GM21528 (cell line): Measurements from ENCODE around the gene STARD9.

ENCODE experiments used
- ATAC-seq: cut with Tn5 transposase; IDR thresholded peaks from one replicate; pipeline ENCODE4 v1.9.1; 2021; ENCODE audit warnings: mild to moderate bottlenecking, moderate library complexity; ENCODE audit not compliant: unreplicated experiment, low FRiP score

Gene STARD9

DNA sequence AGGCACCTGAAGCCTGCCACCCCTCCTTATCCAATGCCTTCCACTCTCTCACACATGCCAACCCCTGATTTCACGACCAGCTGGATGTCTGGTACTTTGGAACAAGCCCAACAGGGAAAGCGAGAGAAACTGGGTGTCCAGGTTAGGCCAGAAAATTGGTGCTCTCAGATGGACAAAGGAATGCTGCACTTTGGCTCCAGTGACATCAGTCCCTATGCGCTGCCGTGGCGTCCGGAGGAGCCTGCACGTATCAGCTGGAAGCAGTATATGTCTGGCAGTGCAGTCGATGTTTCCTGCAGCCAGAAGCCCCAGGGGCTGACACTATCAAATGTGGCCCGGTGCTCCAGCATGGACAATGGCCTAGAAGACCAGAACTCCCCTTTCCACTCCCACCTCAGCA lies 116.4 kb downstream of the STARD9 start:
- ATAC-seq, result no peak

DNA sequence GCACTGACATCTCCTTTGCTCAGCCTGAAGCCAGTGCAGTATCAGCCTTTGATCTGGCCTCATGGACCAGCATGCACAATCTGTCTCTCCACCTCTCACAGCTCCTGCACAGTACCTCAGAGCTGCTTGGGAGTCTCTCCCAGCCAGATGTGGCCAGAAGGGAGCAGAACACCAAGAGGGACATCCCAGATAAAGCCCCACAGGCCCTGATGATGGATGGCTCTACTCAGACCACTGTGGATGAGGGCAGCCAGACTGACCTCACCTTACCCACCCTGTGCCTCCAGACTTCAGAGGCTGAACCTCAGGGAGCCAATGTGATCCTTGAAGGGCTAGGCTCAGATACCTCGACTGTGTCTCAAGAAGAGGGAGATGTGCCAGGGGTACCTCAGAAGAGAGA lies 117.1 kb downstream of the STARD9 start:
- no peak for ATAC-seq

DNA sequence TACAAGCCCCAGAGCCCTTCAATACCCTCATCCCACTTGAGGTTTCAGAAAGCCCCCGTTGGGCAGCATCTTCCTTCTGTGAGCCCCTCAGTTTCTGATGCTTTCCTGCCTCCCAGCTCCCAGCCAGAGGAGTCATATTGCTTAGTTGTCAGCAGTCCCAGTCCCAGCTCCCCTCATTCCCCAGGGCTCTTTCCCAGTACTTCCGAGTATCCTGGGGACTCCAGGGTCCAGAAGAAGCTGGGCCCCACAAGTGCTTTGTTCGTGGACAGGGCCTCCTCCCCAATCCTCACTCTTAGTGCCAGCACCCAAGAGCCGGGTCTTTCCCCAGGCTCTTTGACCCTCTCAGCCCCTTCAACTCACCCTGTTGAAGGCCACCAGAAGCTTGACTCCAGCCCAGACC lies 117.6 kb downstream of the STARD9 start:
- ATAC-seq, result no peak

DNA sequence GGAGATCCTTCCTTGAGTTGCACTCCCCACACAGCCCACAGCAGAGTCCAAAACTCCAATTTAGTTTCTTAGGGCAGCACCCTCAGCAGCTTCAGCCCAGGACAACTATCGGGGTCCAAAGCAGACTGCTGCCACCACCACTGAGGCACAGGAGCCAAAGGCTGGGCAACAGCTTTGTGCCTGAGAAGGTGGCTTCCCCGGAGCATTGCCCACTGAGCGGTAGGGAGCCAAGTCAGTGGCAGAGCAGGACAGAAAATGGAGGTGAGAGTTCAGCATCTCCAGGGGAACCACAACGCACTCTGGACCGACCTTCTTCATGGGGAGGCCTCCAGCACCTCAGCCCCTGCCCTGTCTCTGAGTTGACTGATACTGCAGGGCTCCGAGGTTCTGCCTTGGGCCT lies 118.1 kb downstream of the STARD9 start:
- ATAC-seq, result no peak

DNA sequence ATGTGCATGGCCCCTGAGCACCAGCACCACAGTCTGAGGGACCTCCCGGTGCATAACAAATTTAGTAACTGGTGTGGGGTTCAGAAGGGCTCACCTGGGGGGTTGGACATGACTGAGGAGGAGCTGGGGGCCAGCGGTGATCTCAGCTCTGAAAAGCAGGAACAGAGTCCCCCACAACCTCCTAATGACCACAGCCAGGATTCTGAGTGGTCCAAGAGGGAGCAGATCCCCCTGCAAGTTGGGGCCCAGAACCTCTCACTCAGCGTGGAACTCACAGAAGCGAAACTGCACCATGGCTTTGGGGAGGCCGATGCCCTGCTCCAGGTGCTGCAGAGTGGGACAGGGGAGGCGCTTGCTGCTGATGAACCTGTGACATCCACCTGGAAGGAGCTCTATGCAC lies 118.5 kb downstream of the STARD9 start:
- no peak for ATAC-seq

DNA sequence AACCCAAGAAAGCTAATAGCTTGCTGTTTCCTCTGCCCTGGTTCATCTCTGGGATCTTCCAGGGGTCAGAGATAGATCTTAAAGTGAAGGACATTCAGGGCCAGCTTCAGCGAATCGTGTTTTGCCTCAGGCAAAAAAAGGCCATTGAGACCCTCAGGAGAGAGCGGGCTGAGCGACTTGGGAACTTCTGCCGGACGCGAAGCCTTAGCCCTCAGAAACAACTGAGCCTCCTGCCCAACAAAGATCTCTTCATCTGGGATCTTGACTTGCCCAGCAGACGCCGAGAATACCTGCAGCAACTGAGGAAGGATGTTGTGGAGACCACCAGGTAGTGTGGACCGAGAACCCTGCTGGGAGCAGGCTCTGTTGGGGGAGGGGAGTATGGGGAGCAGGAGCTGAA lies 119.0 kb downstream of the STARD9 start:
- no peak for ATAC-seq

GRCh38 chr15:42695527-42696071 lies 120.2 kb downstream of the STARD9 start:
- no peak for ATAC-seq

DNA sequence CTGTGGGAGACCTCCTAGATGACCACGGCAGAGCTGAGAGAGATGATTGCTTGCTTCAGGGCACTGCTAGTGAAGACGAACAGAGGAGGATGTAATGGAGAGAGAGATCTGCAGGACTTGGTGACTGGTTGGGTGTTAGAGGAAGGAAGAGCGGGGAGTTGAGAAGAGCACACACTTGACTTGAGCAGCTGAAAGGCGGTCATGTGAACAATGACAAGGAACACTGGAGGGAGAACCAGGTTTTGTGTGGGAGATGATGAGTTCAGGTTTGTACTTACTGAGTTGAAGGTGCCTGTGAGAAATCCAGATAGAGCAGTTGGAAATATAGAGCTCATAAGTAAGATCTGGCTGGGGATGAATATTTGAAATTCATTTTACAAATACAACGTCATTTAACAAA lies 121.2 kb downstream of the STARD9 start:
- ATAC-seq, result no peak

- ATAC-seq, result no peak
These were observed 129.1 kb downstream of the STARD9 start for GRCh38 chr15:42704492-42704926.

DNA sequence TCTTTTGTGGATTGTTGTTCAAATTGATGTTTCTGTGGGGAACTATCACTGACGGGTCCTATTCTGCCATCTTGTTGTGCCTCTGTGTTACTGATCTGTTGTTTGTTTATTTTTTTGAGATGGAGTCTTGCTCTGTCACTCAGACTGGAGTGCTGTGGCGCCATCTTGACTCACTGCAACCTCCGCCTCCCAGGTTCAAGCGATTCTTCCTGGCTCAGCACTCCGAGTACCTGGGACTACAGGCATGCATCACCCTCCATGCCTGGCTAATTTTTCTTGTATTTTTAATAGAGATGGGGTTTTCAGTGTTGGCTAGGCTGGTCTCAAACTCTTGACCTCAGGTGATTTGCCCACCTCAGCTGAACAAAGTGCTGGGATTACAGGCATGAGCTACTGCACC lies 129.9 kb downstream of the STARD9 start:
- no peak for ATAC-seq

- ATAC-seq, result no peak
These were observed 131.7 kb downstream of the STARD9 start for GRCh38 chr15:42707068-42707467.

DNA sequence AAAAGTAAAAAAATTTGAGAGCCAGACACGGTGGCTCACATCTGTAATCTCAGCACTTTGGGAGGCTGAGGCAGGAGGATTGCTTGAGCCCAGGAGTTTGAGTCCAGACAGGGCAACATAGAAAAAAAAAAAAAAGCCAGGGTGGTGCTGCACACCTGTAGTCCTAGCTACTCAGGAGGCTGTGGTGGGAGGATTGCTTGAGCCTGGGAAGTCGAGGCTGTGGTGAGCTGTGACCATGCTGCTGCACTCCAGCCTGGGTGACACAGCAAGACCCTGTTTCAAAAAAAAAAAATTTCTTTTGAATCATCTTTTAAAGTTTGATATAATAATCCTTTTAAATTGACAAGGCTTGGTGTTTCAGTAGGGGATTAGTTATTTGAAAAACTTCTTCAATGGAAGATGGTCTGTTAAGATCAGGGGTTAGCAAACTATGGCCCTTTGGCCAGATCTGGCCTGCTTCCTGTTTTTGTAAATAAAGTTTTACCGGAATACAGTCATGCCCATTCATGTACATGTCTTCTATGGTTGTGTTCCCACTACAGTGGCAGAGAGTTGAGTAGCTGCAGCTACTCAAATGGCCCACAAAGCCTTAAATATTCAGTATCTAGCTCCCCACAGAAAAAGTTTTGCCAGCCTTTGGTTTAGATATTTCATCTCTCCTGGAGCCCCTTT lies 132.6 kb downstream of the STARD9 start:
- no peak for ATAC-seq

DNA sequence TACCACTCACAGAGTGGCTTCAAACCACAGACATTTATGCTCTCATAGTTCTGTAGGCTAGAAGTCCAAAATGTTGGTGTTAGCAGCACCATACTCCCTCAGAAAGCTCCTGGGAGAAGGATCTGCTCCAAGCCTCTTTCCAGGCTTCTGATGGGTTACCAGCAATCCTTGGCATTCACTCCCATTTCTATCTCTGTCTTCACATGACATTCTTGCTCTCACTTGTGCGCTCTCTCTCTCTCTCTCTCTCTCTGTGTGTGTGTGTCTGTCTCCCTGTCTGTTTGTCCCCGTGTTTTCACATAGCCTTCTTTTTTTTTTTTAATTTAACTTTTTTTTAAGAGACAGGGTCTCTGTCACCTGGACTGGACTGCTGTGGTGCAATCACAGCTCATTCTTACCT lies 135.3 kb downstream of the STARD9 start:
- ATAC-seq, result no peak

GRCh38 chr15:42711746-42712145 lies 136.3 kb downstream of the STARD9 start:
- ATAC-seq, result no peak

- ATAC-seq, result no peak
These were observed 137.2 kb downstream of the STARD9 start for GRCh38 chr15:42712584-42712983.

DNA sequence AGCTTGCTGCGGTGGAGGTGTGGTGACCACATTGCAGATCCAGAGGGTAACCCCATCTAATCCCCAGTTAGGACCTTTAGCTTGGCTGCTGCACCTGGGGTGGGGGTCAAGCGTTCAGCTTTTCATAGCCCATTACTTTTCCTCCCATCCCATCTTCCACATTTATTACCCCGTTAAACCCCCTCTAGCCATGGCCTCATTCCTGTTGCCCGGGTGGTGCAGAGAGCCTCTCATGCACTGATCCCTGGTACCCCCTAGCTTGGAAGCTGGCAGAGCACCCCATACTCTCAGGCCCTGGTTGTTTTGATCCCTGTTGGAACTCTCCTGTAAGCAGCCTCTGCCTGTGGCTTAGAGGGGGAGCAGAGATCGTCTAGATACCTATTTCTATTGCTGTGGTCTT lies 140.7 kb downstream of the STARD9 start:
- no peak for ATAC-seq

DNA sequence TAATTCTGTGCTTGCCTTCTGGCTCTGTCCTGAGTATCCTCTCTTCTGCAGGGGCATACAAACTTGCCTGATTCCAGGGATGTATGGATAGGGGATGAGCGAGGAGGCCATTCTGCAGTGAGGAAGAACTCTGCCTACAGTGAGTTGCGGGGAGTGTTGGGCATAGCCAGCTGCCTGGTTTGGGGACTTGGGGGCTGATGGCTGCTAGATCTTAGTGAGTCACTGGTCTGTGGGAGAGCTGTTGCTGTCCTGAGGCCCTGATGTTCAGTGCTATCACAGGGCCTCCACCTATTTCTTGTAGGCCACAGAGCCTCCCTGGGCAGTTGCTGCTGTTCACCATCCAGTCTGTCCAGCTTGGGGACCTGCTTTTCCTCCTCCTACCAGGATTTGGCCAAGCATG lies 141.2 kb downstream of the STARD9 start:
- ATAC-seq, result no peak

GRCh38 chr15:42719043-42719442 lies 143.6 kb downstream of the STARD9 start:
- no peak for ATAC-seq

DNA sequence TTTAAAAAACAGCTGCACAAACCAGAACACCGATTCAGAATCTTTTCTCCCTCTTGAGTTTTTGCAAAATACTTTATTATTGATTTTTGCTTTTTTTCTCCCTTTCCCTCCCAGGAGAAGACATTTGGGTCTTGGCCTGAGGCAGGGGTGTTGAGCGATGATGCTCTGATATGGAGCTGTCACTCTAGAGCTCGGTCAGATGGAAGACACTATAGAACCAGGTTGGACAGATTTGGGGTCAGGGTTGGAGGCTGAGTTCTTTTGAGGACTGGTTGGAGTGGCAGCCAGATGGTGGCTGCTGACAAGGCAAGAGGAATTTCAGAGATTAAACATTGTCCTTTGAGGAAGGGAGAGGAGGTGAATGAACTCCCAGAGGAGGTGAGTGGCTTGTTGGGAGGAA lies 144.7 kb downstream of the STARD9 start:
- no peak for ATAC-seq

DNA sequence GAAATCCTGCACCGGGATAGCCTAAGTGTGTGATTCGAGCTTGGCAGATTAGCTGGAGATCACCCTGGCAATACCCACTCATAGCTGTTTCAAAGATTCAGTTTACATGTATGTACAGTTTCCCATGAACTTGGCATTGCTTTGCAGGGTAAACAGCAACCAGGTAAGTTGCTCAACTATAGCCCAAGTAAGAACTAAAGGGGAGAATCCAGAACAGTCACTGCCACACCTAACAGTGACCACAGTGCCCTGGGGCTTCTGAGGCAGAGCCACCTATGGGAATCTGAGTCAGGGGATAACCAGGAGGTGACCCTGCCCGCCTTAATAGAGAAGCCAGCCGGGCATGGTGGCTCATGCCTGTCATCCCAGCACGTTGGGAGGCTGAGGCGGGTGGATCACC lies 145.6 kb downstream of the STARD9 start:
- ATAC-seq, result no peak

- no peak for ATAC-seq
These were observed 146.5 kb downstream of the STARD9 start for GRCh38 chr15:42721916-42722315.

- no peak for ATAC-seq
These were observed 147.7 kb downstream of the STARD9 start for GRCh38 chr15:42723068-42723467.

DNA sequence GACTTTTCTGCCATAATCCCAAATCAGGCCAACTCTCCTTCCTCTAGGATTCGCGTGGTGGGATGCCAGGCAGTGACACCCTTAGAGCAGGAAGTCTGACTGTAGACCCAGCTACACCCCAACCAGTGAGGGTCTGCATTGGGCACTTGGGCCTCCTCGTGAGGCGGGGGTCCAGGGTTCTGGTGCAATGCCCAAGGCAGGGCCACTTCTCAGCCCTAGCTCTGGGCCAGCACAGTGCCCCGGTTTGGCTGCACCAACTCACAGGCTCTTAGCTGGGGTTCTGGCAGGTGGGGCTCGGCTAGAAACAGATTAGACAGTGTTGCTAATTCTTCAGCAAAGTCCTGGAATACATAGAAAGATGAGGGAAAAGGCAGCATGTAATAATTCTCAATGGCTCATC lies 148.9 kb downstream of the STARD9 start:
- ATAC-seq, result no peak
